HG03108 (cell line): ENCODE data around the gene CHRND.

Experiments used
- ATAC-seq: cut with Tn5 transposase; IDR thresholded peaks from one replicate; pipeline ENCODE4 v1.9.1; 2021; ENCODE audit warnings: moderate library complexity; ENCODE audit not compliant: unreplicated experiment

The CHRND gene

DNA sequence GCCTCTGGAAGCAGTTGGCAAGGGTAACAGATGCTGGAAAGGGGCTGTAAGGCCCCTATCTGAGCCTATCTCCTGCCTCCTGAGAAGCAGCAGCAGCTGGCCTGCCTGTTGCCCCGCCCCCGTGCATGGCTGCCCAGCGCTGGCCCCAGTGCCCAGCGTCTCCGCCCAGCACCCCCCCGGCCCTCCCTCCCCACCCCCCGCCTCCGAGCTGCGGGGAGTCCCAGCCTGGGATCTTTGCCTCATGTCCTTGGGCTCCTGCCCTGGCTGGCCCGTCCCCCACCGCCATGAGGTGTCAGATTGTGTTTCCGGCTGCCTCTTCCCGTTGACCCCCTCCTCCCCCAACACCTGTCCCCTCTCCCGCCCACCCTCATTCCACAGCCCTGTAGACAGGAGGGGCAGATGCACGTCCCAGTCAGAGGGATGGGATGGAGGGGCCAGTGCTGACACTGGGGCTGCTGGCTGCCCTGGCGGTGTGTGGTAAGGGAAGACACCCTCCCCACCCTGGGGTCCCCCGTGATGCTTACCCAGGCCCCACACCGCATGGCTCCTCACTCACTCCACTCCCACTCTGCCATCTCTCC lies at the start of gene CHRND:
Gene CHRND (plus strand): TSS at position 370 of the 581 bp plus-strand sequence. CDS start 56 bp downstream, at position 426.
- no peak for ATAC-seq

DNA sequence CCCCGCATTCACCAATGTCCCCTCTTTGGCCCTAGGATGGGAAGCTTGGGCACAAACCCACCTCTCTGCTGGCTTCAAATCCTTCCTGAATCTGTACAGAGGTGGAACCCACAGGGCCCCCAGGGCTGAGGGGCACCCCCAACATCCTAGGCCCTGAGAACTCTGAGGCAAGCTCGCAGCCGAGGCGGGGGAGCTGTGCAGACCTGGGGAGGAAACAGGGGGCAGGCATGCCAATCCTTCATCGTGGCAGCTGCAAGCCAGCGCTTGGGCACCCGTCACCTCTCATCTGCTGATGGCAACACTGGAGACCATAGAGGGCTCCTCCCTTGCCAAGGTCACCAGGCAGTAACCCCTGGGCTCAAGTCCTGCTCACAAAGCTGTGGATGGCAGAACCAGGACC lies 49.2 kb upstream of the CHRND start:
- ATAC-seq: no peak

DNA sequence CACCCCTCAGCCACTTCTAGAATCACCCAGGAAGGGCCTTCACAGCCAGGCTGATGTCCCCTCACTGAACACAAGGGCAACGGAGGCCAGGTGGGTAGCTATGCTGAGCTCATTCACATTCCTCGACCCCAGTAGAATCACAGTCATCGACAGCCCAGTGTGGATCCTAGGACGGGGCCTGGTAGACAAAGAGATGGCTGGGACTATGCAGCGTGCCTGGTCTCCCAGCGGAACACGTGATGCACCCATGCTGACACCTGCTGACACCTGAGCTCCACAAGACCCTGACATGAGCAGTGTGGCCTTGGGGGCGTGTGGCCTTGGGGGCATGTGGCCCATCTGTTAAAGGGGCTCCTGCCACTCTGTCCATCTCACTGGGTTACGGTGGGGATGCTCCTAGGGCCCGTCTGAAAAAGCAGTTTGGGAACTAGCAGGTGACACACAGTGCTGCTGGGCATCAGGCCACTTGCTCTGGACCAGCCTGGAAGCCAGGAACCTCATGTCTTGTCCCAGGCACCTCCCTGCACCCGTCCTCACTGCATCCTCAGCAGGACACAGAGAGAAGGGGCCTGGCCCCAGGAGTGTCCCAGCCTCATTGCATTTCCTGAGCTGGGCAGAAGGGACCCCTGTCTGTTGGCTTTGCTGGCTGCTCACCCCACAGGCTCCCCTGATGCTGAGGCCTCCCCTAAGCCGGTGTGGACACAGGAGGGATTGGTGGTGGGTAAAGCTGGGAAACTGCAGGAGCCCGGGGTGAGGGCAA lies 48.0 kb upstream of the CHRND start:
- ATAC-seq: no peak

DNA sequence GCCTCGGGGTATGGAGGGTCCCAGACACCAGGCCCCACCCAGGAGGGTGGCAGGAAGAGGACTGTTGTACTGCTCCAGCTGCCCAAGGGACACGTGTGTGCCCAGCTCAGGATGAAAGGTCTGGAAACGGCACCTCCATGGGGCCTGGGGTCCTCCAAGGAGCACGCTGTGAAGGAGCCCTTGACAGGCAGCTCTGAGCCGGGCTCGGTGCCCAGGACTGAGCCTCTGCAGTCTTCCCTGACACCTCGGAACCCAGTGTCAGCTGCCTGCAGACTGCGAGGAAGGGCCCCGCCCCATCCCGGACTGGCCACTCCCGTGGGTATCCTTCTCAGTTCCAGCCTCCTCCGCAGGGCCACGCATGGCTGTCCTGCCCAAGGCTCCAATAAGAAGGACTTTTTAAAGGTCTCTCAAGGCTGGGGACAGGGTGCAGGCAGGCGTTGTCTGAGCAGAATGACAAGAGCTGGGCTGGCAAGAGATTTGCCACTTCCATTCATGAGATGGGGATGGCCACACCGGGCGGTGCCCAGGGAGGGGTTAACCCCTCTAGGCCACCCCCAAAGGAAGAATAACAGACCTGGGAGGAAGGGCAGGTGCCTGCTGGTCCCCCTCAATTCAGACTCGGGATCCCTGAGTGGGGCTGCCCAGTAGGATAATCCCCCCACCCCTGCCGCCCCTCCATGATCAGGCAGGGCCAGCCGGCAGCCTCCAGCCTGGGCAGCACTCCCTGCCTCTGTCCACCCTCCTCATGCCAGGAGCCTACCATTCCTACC lies 47.2 kb upstream of the CHRND start:
- ATAC-seq: no peak

DNA sequence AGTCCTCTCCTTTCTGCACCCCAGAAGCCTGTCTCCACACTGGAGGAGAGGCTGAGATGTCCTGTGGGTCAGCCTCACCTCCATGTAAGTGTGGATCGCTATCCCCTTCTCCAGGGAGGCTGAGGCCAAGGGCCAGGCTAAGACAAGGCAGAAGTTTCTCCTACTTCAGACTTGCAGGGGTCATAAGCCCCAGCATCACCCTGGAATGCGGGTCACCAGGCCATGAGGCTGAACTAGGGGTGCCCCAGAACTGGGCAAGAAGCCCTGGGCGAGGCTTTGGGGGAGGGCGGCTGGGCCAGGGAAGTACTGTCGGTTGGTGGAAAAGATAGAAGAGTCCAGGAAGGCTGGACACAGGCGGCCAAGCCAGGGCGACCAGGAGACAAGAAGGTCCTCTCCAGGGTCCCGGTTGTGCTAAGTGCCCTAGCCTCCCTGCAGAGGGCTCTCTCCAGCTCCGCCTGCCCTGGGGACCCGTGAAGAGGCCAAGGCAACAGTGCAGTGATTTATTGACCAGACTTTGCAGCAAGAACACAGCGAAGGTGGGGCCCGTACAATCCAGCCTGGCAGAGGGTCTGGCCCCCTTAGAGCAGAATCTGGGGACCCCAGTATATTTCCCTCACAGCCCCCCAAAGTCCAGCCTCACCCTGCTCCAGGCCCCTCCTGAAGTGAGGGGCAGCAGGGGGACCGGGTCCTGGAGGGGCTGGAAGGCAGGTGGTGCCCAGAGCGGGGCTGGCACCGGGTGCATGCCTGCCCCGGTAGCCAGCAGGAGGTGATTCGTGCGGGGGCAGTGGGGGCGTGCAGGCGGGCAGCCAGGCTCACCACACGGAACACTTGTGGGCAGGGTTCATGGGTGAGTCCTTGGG lies 46.4 kb upstream of the CHRND start:
- ATAC-seq: no peak

DNA sequence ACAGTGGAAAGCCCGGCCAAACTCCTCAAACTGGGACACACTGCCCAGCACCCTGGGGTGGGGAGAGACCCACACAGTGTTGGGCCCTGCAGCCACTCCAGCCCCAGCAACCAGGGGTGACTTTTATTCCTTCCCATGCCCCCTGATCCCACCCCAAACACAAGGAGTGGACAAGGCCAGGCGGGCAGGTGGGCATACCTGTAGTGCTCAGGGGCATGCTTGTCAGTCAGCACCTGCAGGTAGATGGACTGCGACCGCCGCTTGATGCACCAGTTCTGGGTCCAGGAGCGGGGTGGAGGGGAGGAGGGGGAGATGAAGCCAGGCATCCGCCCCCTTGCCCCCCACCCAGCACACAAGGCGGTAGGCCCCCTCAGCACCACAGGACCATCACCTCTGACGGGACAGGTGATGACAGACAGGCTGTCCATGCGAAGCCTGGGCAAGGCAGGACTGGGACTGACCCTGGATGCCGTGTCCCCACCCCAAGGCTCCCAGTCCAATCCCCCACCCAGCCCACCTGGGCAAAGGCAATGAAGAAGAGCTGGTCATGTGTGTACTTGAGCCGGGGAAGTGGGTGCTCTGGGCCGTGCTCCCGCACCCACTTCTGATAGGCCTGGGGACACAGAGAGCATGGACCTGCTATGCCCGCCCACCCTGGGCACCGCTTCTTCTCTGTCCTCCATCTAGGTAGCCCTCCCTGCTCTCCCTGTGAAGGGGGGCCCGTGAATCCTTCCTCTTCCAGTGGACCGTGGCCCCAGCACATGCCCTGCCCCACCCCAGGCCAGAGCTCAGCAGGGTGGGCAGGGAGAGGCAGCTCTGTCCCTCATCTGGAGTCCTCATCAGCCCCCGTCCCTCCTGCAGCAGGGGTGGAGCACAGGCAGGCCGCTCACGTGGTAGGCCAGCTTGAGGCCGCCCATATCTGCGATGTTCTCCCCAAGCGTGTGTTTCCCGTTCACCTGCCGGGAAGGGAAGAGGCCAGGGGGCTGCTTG lies 45.5 kb upstream of the CHRND start:
- no peak for ATAC-seq

DNA sequence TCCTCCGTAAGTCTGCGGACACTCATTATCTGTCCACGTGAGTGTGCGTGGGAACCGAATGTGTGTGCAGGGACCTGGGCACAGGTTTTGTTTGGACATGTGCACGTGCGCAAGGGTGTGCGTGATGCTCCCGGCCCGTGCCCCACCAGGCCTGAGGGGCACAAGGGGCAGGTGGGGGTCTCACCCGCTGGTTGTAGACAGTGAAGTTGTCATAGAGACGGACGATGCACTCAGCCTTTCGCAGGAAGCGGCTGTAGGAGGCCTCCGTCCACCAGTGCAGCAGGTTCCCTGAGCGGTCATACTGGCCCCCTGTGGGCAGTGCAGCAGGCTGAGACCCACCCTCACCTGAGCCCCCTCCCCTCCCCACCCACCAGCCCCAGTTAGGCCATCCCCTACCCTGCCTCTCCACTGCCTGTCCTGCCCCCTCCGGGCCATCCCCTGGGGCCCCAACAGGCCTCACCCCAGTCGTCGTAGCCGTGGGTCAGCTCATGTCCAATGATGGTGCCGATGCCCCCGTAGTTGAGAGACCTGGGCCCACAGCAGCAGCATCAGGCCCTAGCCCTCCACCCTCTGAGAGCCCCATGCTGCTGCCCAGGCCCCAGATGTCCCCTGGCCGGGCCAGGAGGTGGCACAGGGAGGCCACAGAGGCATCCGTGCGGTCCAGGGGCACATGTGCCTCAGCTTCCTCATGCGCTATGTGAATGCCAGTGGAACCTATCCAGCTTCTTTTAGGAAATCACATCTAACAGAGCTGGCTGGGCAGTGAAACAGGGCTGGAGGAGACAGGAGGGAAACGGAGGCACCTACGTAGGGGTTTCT lies 44.4 kb upstream of the CHRND start:
- no peak for ATAC-seq

DNA sequence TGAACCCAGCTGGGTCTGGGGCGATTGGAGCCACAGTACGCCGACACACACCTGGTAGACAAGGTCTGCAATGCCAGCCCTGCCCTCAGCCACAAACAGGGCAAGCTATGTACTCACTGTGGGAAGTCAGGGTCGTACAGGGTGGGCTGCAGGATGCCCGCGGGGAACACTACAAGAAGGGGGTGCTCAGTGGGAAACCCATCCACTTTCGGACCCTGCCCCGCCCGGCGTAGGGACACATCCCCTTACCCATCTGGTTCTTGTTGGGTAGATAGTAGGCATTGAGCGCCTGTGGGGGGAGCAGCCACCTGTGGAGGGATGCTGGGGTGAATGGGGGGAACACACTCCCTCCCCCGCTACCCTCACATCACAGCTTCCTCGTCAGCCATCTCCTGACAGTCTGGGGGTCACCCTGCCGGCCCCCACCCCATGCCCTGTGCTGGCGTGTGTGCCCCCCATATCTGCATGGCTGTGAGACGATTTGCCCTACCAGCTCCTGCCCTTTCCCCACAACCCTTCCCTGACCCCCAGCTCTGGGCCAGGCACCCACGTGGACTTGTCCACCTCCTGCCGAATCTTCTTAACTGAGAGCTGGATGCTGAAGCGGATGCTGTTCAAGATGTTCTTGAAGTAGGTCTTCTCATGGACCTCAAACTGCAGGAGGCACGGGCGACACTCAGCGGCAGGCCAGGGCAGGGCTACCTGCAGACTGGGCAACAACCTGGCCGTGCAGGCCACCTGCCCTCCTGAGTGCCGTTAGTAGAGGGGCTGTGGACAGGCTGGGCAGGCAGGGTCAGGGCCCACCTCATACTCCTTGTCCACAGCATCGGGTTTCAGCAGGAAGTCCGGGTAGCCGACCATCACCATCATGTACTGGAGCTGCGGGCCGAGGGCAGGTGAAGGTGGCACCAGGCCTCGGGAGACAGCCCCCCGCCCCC lies 43.4 kb upstream of the CHRND start:
- no peak for ATAC-seq

DNA sequence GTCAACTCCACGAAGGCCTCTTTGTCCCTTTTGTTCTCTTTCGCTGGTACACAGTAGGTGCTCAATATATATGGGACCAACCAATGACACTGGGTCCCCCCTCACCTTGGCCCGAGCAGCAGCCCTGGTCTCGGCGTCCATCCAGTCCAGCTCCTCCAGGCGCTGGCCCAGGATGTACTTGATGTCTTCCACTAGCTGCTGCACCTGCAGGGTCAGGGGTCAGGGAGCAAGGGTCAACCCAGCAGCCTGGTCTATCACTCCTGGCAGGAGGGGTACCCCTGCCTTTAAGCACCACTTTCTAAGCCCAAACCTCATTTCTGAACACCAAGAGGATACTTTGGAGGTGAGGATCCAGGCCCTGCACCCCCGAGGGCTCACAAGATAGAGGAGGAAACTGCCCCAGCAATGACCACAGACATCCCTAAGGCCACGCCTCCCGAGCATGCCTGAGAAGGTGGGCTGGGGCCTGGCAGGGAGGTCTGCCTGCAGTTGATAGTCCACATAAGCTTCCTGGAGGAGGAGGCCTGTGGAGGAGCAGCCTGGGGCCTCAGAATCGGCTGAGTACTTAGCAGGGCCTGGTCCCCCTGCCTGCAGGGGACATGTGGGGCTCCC lies 42.5 kb upstream of the CHRND start:
- ATAC-seq: no peak

DNA sequence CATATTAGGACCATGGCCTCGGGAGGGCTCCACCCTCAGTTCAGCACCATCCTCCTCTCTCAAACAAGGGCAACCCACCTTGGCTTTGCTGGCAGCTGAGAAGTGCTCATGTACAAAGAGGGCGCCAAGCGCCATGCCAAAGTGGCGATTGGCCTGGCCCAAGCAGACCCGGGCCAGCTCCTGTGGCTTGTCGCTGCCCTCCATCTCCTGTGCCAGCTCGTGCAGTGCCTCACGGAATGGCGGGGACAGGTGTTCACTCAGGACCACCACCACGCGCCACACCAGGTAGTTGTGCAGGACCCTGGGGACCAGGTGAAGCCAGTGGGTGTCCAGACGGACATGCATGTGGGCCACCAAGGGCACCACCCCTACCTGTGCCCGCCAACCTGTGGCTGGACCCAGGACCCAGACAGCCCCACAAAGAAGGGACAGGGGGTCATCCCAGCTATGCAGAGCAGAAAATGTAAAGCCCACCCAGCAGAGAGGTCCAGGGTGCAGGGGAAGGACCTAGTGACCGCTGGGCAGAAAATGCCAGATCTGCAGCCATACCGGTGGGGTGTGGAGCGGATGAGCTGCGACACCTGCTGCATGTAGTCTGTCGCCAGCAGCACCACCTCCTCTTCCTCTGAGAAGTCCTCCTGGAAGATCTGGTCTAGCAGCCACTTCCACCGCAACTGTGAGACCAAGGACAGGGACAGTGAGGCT lies 41.9 kb upstream of the CHRND start:
- ATAC-seq: no peak

DNA sequence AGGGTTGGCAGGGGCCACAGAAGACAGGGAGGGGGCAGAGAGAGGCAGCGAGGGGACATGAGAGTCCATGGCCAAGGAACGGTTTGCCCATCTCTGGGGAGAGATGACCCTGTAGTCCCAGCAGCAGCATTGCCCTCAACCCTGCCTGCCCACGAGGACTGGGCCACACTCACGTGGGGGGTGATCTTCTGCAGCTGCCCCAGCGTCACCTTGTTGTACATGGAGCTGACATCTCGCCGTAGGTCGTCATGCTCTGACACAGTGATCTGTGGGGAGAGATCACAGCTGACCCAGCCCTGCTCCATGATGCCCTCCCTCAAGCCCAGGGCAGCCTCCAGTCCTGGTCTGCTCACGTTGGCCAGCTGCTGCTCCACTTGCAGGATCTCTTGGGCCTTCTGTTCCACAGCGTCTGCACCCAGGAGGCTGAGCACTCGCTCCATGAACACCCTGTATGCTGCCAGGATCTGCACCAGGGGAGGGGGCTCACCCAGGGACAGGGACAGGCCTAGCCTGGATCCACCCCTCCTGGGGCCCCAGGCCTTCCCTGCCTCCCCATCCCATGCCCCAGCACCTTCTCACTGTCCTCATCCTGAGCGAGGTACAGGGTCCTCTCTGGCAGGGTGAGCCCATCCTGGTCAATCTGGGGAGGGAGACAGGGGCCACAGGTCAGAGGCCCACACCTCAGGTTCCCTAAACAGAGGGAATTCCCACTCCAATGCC lies 41.2 kb upstream of the CHRND start:
- ATAC-seq: no peak

DNA sequence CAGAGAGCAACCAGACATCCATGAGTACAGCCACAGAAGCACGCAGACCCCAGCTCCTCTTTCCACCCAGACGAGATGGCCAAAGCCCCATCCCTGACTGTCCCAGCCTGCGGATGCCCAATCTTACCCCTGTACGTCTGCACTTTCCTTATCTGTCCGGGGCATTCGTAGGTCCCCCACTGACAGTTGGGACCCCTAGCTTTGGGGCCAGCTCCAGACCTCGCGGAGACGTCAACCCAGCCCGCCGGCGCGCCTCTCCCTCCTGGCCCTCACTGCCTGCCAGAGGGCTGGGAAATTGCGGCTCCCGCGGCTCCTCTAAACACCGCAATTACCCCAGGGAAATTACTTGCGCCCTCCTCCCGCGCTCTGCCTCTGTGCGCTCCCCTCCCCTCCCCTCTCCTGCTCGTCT lies 40.6 kb upstream of the CHRND start:
- ATAC-seq: no peak

DNA sequence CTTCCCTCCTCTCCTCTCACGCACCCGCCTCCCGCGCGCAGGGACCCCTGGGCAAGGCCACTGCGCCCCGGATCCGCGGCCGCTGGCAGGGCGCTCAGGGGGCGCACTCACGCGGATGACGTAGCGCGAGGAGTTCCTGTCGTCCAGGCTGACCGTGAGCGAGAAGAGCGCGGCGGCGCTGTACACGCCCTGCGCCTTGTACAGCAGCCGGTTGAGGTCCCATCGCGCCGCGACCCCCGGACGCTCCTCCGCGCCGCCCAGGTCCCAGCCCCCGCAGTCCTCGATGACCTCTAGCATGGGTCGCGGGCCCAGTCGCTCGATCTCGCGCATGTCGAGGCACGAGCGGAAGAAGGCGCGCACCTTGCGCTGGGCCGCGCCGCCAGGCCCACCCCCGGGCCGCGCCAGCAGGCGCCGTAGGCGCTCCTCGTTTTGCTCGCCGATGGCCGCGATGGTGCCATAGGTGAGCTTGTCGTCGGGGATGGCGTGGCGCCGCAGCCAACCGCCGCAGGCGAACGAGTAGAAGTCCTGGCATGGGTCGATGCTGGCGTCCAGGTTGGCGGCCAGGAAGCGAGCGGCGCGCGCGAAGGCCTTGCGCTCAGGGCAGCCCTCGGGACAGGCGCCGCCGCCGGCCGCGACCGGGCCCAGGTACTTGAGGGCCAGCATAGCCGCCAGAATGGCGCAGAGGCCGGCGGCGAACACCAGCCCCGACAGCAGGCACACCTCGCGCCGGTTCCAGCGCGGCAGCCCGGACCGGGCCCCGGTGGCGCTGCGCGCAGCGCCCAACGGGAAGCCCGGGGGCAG lies 40.0 kb upstream of the CHRND start:
- no peak for ATAC-seq

DNA sequence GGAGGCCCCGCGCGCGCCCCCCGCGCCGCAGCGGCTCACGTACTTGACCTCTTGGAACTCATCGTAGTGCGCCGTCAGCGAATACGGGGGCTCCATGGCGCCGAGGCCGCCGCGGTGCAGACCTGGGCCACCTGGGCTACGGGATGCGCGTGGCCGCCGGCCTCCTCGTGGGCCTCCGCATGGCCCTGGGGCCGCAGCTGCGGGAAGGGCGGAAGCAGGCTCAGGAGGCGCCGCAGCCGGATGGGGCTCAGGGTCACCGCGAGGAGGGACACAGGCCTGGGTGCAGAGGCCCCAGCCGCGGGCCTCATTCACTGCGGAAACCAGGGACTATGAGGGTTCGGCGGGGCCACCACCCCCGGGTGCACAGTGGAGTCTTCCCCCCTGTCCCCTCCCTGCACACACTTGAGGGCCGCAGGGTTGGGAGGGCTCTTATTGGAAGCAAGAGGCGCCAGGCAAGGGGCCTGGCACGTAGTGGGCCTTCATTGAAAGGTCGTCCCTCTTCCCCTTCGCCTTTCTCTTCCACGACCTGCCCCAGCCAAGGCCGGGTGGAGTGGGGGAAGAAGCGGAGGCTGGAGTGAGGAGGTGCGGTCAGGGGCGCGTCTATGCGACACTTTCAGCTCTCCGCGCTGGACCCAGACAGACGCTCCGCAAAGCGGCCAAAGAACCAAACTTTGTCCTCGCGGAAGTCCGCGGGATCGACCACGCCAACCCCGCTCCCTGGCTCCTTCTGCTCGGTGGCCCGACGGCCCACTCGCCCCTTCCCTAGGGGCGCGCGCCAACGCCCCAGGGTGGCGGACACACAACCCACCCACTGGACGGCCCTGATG lies 39.2 kb upstream of the CHRND start:
- ATAC-seq: no peak
